NCI-H446 treated with DMSO at 0.1 percent for 48 hours (cell line): ENCODE data around the gene ARMC2.
A peak's percentile ranks its signal among the peaks of the same experiment; 100 is the strongest.
"Not testable (repeated sequence)": the region's sequence is repeated elsewhere in the genome, so short reads cannot be mapped to it uniquely, and the experiment has no call there.

Source experiments
- DNase-seq: peaks from one replicate; lab custom pipeline; 2025; lab: John Stamatoyannopoulos, UW

The ARMC2 gene

DNA sequence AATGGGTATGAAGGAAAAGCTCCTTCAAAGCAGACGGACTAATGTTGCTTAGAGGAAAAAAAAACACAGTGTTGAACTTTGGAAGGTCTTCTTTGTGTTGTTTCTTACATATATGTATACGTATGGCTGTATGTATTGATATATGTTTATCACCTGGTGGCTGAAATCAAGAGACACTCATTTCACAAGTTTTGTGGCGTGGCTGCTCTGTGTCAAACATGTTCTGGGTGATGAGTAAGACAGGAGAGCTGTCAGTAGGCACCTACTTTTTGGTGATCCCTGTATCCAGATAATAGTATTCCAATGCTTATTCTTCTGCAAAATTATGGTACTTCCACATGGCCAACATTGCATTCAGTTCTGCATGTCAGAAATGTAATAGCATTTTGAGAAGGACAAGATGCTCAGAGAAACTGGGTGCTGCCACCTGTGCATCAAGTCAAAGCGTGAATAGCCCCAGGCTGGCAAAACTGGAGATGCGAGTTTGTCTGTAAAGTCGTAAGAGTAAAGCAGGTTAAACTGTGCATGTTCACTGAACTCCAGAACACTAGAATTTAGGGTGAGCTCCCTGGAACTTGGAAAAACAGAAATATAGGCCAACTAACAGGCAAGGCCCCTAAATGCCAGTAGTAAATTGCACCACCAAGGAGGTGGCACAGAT, 67.9 kb downstream of the ARMC2 start:
- DNase-seq: no peak

- no peak for DNase-seq
Observed at GRCh38 chr6:108920751-108921150, 72.5 kb downstream of the ARMC2 start.

GRCh38 chr6:108921547-108922361, 73.5 kb downstream of the ARMC2 start:
- peak; percentile 85 for DNase-seq

DNA sequence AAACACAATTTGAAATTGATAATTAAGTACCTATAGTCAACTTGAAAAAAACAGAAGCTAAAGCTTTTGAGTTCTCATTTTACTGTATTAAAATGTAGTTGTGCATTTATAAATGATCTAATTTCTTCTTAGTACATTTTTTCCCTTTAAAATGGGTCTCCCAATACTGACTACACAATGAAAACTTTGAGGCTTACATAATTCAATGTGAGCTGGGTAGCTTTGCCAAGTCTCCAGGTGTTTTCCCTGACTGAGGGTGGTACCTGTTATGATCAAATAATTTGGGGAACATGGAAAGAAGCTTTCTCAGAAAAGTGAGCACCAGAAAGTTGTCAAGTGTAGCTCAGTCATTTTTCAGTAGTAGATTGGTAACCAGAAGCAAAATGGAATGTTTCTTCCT, 74.3 kb downstream of the ARMC2 start:
- no peak for DNase-seq

- DNase-seq: no peak
Observed at GRCh38 chr6:108927927-108928326, 79.7 kb downstream of the ARMC2 start.

GRCh38 chr6:108928650-108929049, 80.4 kb downstream of the ARMC2 start:
- no peak for DNase-seq

GRCh38 chr6:108931090-108931489, 82.9 kb downstream of the ARMC2 start:
- not testable (repeated sequence) for DNase-seq

DNA sequence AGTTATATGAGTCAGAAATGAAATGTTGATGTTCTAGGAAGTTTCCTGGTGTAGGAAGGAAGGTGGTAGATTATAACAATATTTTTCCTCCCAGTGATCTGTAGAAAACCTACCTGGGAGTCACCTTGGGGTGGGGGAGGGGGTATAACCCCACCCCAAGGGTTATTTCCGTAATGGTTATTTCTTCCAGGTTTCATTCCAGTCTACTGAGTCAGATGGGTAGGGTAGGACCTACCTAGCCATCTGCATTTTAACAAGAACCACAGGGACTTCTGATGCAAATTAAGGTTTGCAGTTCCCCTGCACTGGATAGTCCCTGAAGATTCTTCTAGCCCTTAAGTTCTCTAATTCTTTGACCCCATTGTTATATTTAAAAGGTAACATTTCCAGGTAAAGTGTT, 88.9 kb downstream of the ARMC2 start:
- no peak for DNase-seq

DNA sequence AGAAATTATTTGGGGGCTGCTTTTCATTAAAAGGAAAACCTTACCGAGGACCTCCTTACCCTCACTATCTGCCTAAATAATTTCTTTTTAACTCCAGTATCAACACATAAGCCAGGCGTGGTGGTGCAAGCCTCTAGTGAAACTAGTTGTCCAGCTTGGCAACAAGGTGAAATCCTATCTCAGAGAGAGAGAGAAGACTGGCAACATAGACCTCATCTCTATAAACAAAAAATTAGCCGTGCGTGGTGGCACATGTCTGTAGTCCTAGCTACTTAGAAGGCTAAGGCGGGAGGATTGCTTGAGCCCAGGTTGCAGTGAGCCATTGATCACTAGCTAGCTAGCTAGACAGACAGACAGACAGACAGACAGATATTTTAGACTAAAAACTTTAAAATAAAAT, 92.5 kb downstream of the ARMC2 start:
- no peak for DNase-seq

- DNase-seq: no peak
Observed at GRCh38 chr6:108941281-108941680, 93.1 kb downstream of the ARMC2 start.

DNA sequence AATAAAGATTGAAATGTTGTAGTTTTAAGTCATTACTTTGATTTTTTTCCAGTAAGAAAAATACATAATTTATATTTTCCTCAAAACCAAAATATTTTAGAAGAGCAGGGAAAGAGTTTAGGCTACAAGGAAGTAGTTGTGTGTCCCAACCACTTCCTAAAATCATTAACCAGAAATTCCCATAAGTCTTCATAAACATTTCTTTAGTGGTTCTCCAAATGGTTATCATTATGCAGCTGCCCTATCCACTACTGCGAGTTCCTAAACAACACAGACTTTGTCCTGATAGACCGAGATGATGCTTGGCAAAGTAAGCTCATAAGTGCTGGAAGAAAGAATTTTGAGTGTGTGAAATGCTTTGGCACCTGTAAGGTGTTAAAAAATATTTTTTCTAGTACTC, 93.6 kb downstream of the ARMC2 start:
- no peak for DNase-seq

DNA sequence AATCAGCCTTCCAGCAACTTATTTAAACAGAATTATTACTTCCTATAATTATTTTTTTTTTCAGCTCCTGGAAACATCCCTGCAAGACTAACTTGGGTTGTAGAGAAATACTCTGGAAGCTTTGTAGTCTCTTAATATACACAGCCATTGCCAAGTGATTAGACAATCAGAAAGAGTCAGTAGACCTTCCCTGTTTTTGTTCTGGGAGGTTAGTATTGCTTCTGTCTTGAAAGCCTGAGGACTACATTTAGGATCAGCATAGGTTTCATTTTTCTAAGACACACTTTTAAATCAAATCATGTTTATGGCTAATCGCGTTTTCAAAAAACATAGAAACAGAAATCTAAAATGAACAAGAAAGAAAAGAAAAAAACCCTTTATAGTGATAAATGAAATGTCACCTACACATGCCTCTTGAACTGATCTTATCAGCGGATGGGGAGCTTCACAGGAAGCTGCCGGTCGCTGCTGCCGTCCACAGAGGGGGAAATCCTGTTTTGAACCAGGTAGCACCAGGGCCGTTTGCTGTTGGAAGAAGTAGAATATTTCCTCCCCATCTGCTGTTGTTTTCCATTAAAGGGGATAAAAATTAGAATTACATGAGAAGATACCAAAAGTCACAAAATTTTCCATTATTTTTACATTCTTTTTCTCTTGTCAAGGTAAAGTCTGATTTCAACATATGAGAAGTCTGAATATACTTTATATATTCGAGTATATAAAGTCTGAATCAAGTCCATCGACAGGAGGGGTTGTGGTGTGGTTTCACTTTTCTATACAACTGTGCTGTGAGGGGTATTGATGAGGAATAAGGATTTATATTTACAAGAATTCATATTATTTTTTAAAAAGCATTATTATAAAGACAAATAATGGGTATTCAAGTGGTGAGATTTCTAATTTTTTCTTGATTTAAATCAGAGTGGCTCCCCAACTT, 94.6 kb downstream of the ARMC2 start:
- DNase-seq: no peak

GRCh38 chr6:108944071-108944470, 95.8 kb downstream of the ARMC2 start:
- DNase-seq: no peak

- DNase-seq: peak; percentile 77
Observed at GRCh38 chr6:108944707-108945680, 96.8 kb downstream of the ARMC2 start.

- DNase-seq: peak; percentile 88
Observed at GRCh38 chr6:108945681-108946159, 97.5 kb downstream of the ARMC2 start.

GRCh38 chr6:108946695-108947094, 98.5 kb downstream of the ARMC2 start:
- peak; percentile 37 for DNase-seq

DNA sequence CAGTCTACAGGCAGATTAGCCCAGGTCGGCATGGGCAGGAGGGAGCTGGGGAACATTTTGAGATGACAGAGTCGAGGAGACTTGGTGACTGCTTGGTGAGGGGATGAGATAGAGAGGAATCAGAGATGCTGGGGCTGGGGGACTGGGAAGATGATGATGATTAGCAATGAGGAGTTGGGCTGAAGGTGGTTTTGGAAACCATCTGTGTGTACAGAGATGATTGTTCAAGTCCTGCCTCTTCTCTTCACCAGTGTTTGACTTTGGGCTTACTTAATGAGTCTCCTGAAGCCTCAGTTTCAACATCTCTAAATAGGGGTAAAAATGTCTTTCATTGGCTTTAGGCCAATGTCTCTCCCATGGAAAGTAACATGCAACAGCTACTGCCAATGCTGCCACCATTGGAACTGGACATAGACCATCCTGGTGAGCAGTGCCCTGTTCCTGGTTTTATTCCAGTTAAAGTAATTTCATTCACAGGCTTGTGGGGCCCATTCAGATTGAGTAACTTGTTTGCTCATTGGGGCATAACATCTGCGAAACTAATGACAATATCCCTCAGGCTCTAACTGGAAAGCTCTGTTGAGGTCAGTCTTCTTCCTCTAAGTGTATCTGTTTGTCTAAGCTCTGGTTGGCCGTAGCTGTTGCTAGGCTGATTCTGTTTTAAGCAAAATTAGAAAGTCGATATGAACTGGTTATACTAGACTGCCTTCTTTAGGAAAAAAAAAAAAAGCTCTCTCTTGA, 99.1 kb downstream of the ARMC2 start:
- DNase-seq: peak; percentile 81

DNA sequence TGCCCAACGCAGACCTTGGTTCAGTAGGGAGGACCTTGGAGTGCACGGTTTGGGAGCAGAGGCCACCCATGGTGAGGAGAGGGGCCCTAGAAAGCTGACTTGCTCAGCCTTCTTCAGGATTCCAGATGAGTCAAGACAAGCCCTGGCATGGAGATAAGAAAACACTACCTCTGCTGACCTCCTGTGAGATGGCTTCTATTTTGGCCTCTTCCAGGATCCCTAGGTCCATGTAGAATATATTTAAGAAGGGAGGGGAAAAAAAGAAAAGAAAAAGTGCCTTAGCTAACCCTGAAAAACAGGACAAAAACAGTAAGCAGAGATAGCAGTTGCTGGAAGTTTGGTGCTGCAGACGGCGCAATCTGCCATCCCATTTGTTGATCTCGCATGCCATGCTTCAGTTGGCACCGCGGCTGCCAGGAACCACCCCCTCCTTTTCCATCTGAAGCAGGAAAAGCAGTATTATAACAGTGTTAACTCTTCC, 100.0 kb downstream of the ARMC2 start:
- DNase-seq: peak; percentile 82

DNA sequence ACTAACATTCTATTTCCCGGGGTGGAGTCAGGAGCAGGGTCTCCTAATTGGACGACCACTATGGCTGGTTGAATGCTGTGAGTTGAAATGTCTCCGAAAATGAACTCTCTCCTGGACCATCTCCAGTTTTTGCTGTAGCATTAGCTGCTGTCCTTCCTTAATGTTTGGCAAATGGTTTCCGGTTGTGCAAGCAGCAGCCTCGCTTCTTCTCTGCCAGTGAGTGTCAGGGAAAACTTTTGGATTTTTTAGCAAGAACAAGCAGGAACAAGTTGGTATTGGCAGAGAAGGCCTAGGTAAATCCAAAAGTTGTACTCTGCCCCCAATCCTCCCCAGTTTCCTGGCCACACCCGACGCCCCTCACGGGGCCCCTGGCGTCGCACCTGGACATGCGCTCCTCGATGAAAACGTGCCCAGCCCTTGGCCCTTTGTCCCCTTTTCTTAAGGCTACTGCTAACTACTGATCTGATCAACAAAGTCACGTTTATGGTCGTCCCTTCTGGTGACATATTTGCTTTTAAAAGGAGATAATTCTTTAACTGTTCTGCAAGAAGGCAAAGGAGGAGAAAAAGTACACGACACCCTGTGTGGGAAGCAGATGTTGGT, 103.2 kb downstream of the ARMC2 start:
- no peak for DNase-seq
